ENCODE measurements around the gene ATOH8.
A peak's percentile ranks its signal among the peaks of the same experiment; 100 is the strongest.

ATOH8 gene

DNA sequence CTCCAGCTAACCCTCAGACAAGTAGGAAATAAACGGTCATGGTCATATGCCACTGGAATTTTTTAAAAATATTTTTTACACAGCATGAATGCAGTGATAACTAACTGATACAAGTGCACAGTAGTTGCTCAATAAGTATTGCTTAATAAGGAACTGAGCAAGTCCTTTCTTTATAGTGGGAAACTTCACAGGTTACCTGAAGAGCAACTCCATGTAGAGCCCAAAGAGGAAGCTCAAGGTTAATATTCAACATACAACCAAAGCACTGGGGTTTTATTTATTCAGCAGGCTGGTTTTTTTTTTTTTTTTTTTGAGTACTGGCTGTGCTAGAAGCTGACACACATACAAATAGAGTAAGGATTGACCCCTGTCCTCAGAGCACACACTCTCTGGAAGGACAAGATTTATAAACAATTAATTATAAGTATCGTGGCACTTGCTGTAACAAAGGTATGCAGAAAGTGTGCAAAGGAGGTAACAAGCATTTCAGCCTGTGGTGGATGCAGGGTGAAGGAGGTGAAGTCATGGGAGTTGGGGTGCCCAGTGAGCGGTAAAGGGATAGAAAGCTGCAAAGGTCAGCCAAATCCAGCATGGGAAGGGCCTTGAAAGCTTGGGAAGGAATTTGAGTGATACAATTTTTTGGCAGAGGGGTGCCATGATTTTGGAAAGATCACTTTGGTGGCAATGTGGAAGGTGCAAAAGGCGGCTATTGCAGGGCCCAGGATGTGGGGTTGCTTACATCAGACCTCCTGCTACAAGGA, 52.7 kb downstream of the ATOH8 start:
- H3K27me3 ChIP-seq, result peaks cover 2 to 18% (median 13%) of the 10 kb centered on the region in 11 experiments; a peak in 21 of 22 replicates
- H3K9ac ChIP-seq, result no peak overlapping the region
- no peak for TF ChIP-seq Cebpa-rat (IDR thresholded peaks at IDR 0.05)
- no peaks in the 10 kb centered on the region for H3K36me3 ChIP-seq
- no peak overlapping the region for H3K4me2 ChIP-seq
- peaks cover 0 to 10% (median 3%) of the 10 kb centered on the region in 11 experiments; a peak in 7 of 22 replicates for H3K9me3 ChIP-seq (replicated peaks in 1 of 11)
- H3K4me1 ChIP-seq, result peaks cover 8 to 23% (median 14%) of the 10 kb centered on the region in 10 experiments; a peak in 17 of 20 replicates
- H3K4me3 ChIP-seq, result no peak overlapping the region
- no peaks in the 10 kb centered on the region; a peak in 1 of 22 replicates for H4K20me1 ChIP-seq
- no peak overlapping the region for H3K27ac ChIP-seq

DNA sequence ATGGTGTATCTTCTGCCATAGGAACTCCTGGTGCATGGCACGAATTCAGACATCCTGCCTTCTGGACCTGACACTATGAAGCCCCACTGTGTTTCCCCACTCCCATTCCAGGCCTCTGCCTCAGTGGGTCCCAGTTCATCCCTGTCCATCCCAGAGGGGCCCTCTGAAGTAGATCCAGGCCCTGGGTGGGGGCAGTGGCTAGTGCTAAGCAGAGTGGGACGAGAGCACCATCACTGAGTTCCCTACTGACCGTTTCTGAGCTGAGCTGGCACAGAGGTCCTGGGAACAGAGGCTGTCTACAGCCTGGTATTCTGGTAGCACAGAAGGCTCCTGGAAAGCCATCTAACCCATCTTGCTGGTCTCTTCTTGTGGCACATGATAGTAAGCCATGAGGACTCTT, 54.0 kb downstream of the ATOH8 start:
- Histone ChIP-seq H3K4me2 (no peak overlapping the region), H3K4me3 (no peak overlapping the region), H3K36me3 (no peaks in the 10 kb centered on the region), H3K9me3 (replicated peaks in 1 of 11) (peaks cover 0 to 5% (median 0%) of the 10 kb centered on the region in 11 experiments; a peak in 2 of 22 replicates), H4K20me1 (no peaks in the 10 kb centered on the region; a peak in 1 of 22 replicates), H3K27me3 (peaks cover 9 to 27% (median 21%) of the 10 kb centered on the region in 11 experiments; a peak in 21 of 22 replicates), H3K9ac (no peak overlapping the region), H3K27ac (no peak overlapping the region), H3K4me1 (peaks cover 8 to 28% (median 15%) of the 10 kb centered on the region in 10 experiments; a peak in 17 of 20 replicates)
- TF ChIP-seq Cebpa-rat (IDR thresholded peaks at IDR 0.05), result no peak

DNA sequence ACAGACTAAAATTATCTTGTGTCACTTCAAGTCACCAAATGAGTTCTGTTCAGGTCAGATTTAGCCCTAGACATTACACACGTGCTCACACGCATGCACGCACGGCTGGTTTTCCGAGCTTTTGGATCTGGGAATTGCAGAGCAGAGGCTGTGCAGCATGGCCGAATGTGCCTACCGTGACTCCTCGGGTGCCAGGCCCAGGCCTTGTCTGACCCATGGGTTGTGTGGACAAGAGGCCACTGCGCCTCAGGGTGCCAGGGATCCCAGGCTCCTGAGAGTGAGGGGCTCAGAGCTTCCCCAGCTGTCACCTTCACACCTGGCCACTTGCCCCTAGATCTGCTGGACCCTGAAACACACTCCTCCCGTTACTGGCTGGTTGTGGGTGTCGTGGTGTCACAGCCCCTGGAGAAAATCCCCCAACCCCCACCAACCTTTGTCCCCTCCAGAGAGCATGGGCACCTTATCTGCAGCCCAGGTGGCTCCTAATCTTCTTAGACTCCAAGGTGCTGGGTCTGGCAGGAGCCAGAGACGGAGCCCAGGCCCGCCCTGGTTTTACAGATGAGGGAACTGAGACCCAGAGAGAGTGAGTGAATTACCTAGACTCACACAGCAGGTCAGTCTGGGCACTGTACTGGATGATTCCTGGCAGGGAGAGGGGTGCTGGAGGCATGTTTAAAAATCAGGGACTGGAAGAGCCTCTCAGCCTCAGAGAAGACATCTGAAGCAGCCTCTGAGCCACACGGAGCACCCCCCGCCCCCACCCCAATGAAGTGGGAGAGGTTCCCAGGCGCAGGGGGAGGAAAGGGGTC, 56.8 kb downstream of the ATOH8 start:
- H3K9ac ChIP-seq, result no peak overlapping the region
- H3K4me1 ChIP-seq, result peaks cover 0 to 17% (median 5%) of the 10 kb centered on the region in 10 experiments; a peak in 8 of 20 replicates
- no peak overlapping the region for H3K27ac ChIP-seq

DNA sequence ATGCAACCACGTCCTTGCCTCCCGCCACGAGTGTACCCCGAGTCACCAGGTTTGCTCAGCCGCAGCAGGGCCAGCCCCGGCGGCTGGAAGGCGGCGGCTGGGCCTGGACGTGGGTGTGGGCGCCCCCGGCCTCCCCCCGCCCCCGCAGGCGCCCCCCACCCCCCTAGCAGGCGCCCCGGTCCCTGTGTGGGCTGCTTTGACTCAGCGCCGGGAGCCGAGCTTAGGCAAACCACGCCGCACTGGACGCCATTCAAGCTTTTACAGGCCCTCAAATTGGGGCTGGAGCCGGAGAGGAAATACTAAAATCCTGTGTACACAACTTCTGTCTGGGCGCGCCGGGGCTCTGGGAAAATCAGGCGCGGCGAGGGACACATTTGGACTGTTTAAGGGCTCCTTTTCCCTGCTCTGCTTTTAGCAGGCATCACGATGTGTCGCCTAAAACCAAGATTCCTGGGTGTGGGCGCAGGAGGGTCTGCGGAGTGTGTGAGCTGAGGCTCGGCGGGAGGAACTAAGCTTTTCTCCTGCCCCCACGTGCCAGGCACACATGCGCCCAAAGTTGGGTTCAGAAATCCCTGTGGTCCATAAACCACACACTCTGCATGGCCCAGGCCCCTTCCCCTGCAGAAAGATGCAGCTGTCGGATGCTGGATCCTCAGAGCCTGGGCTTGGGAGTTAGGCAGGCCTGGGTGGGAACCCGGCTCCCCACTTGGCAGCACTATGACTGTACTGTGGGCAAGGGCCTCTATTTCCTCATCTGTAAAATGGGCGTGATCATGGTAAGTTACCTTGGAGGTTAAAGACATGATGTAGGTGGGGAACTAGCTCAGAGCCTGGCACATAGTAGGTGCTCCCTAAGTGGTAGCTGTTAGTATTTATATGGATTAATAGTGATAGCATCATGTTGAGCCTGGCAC, 57.6 kb downstream of the ATOH8 start:
- Histone ChIP-seq H4K20me1 (no peaks in the 10 kb centered on the region; a peak in 1 of 22 replicates), H3K4me2 (peak overlapping the region in 5 of 11 experiments; percentile 23 to 44 (median 36); a peak in 5 of 22 replicates), H3K4me3 (no peak overlapping the region), H3K9ac (no peak overlapping the region), H3K36me3 (no peaks in the 10 kb centered on the region), H3K9me3 (replicated peaks in 1 of 11) (no peaks in the 10 kb centered on the region), H3K4me1 (peaks cover 0 to 17% (median 5%) of the 10 kb centered on the region in 10 experiments; a peak in 8 of 20 replicates), H3K27ac (no peak overlapping the region), H3K27me3 (peaks cover 9 to 27% (median 21%) of the 10 kb centered on the region in 11 experiments; a peak in 21 of 22 replicates)
- no peak for TF ChIP-seq Cebpa-rat (IDR thresholded peaks at IDR 0.05)

More for the DNA sequence above, 56.8 kb downstream of the ATOH8 start:
- no peaks in the 10 kb centered on the region for H3K36me3 ChIP-seq
- peak overlapping the region in 3 of 11 experiments; percentile 3 to 11 (median 9); a peak in 2 of 22 replicates for H3K4me2 ChIP-seq
- TF ChIP-seq Cebpa-rat (IDR thresholded peaks at IDR 0.05), result no peak
- peaks cover 9 to 27% (median 21%) of the 10 kb centered on the region in 11 experiments; a peak in 21 of 22 replicates for H3K27me3 ChIP-seq
- H4K20me1 ChIP-seq, result no peaks in the 10 kb centered on the region; a peak in 1 of 22 replicates
- H3K4me3 ChIP-seq, result no peak overlapping the region
- peaks cover 0 to 5% (median 0%) of the 10 kb centered on the region in 11 experiments; a peak in 2 of 22 replicates for H3K9me3 ChIP-seq (replicated peaks in 1 of 11)

DNA sequence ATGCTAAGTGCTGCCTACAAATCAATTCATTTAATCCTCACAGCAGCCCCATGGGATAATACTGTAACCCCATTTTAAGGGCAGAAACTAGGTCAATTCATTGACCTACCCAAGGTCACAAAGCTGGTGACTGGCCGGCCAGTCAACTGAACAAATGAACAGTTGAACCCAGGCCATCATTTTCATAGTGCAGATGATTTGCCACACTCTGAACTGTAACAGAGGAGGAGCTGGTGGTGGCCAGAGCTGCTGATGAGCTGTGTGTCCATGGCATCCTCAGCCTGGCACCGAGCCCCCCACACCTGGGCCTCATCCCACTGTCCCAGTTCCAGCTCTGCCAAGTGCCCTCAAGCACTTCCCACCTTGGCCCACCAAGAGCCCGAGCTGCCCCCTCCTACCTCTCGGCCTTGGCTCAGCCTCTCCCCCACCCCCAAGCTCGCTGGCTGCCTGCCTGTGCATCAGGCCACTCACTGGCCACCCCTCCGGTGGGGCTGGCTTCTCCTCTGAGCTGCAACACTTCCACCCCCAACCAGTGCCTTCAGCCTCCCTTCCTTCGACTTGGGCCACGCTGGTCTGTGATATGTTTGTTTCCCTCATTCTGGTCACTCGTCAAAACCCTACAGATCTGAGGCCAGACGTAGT, 58.4 kb downstream of the ATOH8 start:
- H3K27me3 ChIP-seq, result peaks cover 9 to 27% (median 21%) of the 10 kb centered on the region in 11 experiments; a peak in 21 of 22 replicates
- no peak overlapping the region for H3K27ac ChIP-seq
- no peaks in the 10 kb centered on the region for H3K9me3 ChIP-seq (replicated peaks in 1 of 11)
- no peaks in the 10 kb centered on the region for H3K36me3 ChIP-seq
- TF ChIP-seq Cebpa-rat (IDR thresholded peaks at IDR 0.05), result no peak
- H3K4me1 ChIP-seq, result peaks cover 0 to 17% (median 5%) of the 10 kb centered on the region in 10 experiments; a peak in 8 of 20 replicates
- no peak overlapping the region; a peak in 2 of 22 replicates for H3K4me2 ChIP-seq
- H3K9ac ChIP-seq, result no peak overlapping the region
- no peak overlapping the region for H3K4me3 ChIP-seq
- no peaks in the 10 kb centered on the region; a peak in 1 of 22 replicates for H4K20me1 ChIP-seq

DNA sequence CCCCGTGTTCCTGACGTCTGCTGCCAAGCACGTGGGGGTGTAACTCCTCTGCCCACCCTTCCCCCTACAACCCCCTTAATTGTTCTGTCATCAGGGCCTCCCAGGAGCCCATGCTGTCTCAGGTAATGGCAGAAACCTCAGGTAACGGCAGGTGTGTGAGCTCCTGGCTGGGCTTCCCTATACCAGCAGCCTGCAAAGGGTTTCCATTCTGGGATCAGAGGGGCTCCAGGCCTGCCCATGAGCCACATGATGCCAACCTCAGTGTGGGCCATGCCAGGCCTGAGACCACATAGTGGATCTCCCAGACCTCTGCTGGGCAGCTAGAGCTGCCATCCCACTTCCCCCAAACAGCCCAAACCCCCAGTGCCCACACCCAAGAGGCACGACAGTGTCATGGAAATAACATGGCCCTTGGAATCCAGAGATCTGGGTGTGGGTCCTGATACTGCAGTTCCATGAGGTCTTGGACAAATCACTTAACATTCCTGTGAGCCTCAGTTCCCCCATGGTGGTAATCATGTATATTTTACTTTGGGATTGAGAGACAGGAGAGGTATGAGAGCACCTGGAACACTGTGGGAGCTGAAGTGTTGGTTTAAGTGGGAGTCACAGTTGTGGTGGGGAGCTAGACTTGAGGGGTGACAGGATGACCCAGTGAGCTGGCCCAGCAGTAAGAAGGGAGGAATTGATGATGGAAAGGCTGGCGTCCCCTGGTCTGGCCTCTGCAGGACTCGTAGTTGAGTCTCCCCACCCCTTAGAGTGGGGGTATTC, 59.6 kb downstream of the ATOH8 start:
- no peaks in the 10 kb centered on the region for H3K36me3 ChIP-seq
- no peak overlapping the region for H3K9ac ChIP-seq
- H3K4me3 ChIP-seq, result no peak overlapping the region
- peaks cover 0 to 17% (median 5%) of the 10 kb centered on the region in 10 experiments; a peak in 9 of 20 replicates for H3K4me1 ChIP-seq
- H3K9me3 ChIP-seq (replicated peaks in 1 of 11), result no peaks in the 10 kb centered on the region
- no peak overlapping the region for H3K27ac ChIP-seq
- H3K27me3 ChIP-seq, result peaks cover 9 to 27% (median 21%) of the 10 kb centered on the region in 11 experiments; a peak in 21 of 22 replicates
- TF ChIP-seq Cebpa-rat (IDR thresholded peaks at IDR 0.05), result no peak
- no peaks in the 10 kb centered on the region; a peak in 1 of 22 replicates for H4K20me1 ChIP-seq
- no peak overlapping the region for H3K4me2 ChIP-seq

DNA sequence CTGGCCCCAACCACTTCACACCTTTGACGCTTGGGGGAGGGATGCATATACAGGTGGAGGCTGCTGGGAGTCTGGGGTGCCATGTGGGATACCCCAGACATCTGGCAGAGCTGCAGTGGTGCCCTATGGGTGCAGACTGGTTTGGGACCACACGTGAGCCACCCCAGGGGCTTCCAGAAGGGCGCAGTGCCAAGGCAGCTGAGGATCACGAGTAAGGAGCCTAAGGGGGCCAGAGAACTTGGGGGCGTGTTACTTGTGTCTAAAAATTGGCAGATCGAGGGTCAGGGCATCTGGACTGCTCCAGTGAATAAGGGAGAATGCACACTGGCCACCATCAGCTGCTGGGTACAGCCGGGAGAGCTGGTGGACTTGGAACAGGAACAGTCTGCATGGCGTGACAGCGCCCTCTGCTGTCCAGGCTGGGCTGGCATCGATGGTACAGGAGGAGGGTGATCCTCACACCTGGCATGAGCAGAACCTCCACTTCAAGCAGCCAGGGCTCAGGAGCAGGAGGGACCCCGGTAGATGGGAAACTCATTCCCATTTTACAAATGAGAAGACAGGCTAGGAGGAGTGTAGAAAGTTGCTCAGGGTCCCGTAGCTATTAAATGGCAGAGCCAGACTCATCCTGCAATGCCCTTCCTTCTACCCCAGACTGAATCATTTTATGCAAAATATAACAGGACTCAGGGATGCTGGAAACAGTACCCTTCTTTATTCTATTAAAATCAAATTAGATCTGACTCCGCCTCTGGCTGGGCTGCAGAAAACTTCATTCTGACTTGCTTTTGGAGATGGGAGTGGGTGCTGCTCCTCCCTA, 60.4 kb downstream of the ATOH8 start:
- Histone ChIP-seq H3K9ac (no peak overlapping the region), H3K4me1 (peaks cover 0 to 17% (median 5%) of the 10 kb centered on the region in 10 experiments; a peak in 9 of 20 replicates), H3K27me3 (peaks cover 9 to 27% (median 21%) of the 10 kb centered on the region in 11 experiments; a peak in 21 of 22 replicates), H4K20me1 (no peaks in the 10 kb centered on the region; a peak in 1 of 22 replicates), H3K4me2 (no peak overlapping the region; a peak in 1 of 22 replicates), H3K9me3 (replicated peaks in 1 of 11) (no peaks in the 10 kb centered on the region), H3K4me3 (no peak overlapping the region), H3K27ac (no peak overlapping the region), H3K36me3 (no peaks in the 10 kb centered on the region)
- no peak for TF ChIP-seq Cebpa-rat (IDR thresholded peaks at IDR 0.05)

All from BLaER1 treated with 17β-estradiol and CSF1 and Interleukin-3, amounts not matched to agents 10 nM and 100 nM (cell line).